Stimulated activated CD8-positive, alpha-beta memory T cell treated with anti-CD3 and anti-CD28 coated beads, Interleukin-7, amount 100 ng/mL, for 24 hours (primary cell): ENCODE results near the gene MTNR1A.

Experiments
- DNase-seq: peaks from one replicate; pipeline ENCODE4 v3.0.0-alpha.2; 2020; ENCODE audit warnings: low read depth

Gene MTNR1A

DNA sequence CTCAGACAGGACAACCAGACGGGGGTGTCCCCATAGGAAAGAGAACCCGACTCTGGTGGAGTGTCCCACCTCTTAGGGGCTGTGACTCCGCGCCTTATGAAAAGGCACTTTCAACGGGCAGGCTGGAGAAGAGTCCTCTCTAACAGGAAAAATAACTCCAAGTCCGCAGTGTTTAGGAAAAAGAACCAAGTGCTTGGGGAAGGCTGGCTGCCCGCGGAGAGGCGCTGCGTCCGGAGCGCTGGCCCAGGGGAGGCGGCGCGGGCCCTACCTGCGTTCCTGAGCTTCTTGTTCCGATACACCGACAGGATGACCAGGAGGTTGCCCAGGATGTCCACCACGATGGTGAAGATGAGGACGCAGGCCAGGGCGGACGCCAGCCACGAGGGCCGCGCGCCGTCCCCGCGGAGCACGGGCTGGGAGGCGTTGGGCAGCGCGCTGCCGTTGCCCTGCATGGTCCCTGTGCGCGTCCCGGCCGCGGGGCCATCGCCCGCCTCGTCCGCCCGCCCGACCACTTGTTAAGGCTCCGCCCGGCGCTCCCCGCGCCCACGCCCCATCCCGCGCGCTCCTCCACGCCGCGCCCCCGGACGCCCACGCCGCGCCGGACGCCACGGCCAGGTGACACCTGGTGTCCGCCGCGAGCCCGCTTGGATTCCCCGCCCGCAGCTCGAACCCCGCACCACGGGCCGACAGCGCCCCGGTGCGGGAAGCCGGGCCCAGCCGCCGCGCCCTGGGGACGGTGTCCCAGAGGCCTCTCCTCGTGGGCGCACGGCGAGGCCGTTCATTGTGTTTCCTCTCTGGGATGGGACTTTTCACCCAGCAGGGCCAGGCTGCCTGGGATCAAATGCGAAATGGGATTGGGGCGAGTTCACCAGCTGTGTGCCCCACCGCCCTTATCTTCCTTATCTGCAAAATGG lies at the start of gene MTNR1A:
Gene MTNR1A (minus strand): TSS at position 654 of the 914 bp plus-strand sequence. CDS start 202 bp downstream, at position 452.
- no peak for DNase-seq

GRCh38 chr4:186604124-186604807 lies 48.9 kb upstream of the MTNR1A start:
- DNase-seq, result no peak

- no peak for DNase-seq
Measured at GRCh38 chr4:186602978-186603377, 47.6 kb upstream of the MTNR1A start.

DNA sequence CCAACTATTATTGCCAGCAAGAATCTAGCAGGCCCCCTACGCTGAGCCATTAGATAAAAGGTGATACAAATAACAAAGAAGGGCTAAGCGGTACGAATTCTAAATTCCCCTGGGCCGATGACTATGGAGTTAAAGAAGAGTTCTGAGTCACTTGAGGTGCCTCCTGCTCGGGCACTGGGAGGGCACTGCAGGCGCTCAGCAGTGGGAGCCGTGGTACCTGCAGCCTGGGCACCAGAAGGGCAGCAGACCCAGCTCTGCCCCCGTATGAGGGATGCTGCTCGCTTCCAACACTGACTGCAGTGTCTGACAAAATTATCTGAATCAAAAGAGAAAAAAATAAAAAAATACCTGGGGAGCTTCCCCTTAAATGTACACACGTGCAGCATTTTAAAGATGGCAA lies 44.1 kb upstream of the MTNR1A start:
- no peak for DNase-seq

GRCh38 chr4:186598686-186599085 lies 43.3 kb upstream of the MTNR1A start:
- no peak for DNase-seq

- DNase-seq, result no peak
Measured at GRCh38 chr4:186596850-186597390, 41.6 kb upstream of the MTNR1A start.

DNA sequence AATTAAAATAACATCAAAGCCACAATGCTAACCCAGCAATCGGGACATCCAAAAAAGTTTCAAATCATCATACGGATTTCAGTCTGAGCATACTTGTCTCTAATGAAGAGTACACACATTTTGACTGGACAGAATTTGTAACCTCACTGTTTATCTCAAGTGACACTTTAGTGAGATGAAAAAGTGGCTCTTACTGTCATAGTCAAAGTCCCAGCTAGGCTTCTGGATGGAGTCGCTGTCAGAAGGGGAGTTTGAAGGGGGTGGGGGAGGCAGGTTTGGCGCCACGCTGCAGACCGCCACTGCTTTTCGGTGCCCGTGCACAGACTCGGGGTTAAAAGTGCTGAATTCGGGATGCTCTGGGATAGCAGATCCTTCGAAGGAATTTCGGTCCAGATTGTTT lies 41.0 kb upstream of the MTNR1A start:
- DNase-seq, result no peak

DNA sequence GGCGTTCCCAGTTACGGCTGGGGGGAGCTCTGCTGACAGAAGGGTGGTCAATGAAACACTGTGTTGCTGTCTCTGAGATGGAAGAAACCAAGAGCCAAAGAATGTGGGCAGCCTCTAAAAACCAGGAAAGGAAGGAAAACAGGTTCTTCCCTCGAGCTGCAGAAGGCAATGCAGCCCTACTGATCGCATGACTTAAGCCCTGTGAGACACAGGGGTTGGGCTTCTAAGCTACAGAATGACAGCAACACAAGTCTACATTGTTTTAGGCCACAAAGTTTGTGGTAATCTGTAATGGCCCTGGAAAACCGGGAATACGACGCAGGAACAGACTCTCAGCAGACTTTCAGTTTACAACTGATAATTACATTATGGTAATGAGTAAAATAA lies 38.2 kb upstream of the MTNR1A start:
- DNase-seq, result no peak

- no peak for DNase-seq
Measured at GRCh38 chr4:186592966-186593586, 37.7 kb upstream of the MTNR1A start.

DNA sequence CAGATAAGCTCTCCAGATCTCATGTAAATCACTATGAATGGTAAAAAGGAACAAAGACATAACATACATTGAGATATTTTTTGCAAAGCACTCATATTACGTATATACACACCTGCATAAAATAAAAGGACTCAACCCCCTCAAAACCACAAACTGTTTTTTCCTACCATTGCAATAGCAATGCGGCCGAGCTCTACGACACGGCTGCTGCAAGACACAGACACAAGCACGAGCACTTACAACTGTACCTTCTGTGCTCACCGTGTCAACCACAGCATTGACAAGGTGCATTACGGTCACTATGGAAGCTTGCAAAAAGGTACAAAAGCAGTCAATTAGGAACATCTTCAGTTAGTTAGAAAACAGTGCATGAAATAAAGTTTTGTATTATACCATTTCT lies 37.1 kb upstream of the MTNR1A start:
- DNase-seq, result no peak

DNA sequence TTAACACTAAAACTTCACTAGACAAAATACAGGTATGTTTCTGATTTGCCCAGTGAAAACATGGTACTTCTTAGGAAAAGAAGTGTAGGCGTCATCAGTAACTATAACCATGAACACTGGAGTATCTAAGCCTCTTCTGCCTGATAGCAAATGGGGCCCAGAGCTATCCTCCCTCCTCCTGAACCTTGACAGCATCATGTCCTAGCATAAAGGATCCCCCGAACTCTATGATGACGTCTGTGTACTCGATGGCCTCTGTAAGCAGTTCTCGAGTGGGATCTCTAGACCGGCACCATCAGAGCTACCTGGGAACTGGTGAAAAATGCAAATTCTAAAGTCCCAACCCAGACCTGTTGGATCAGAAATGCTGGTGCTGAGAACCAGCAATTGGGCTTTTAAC lies 36.3 kb upstream of the MTNR1A start:
- no peak for DNase-seq

GRCh38 chr4:186588503-186588902 lies 33.1 kb upstream of the MTNR1A start:
- no peak for DNase-seq

GRCh38 chr4:186587416-186588018 lies 32.1 kb upstream of the MTNR1A start:
- peak; percentile 49 for DNase-seq

GRCh38 chr4:186586205-186586604 lies 30.8 kb upstream of the MTNR1A start:
- DNase-seq, result no peak

GRCh38 chr4:186584912-186585311 lies 29.5 kb upstream of the MTNR1A start:
- DNase-seq, result no peak

- no peak for DNase-seq
Measured at GRCh38 chr4:186581421-186581820, 26.1 kb upstream of the MTNR1A start.

- DNase-seq, result no peak
Measured at GRCh38 chr4:186580669-186581068, 25.3 kb upstream of the MTNR1A start.

GRCh38 chr4:186570193-186570996 lies 15.0 kb upstream of the MTNR1A start:
- no peak for DNase-seq

DNA sequence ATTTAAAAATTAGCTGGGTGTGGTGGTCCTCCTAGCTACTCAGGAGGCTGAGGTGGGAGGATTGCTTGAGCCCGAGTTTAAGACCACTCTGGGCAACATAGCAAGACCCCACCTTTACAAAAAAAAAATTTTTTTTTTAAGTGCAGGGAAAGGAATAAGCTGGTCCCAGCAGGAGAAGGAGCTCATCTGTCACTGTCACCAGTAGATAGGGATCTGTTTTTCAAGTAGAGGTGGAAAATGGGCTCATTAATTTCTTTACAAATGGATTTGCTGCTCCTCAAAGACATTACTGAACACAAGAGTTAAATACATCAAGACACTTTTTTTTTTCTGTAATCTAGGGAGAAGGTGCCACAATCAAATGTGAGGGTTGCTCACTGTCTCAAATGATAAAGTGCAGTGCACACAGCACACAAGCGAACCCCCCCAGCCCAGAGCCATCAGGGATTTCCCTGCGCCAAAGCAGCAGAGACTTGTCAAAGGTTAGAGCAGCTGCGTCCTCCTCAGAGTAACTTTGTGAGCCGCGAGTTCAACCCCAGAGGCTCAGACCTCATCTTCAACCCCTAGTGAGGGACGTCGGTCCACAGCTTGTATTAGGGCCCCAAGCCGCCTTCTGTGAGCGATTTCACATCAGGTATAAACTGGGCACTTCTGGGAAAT lies 14.3 kb upstream of the MTNR1A start:
- no peak for DNase-seq

DNA sequence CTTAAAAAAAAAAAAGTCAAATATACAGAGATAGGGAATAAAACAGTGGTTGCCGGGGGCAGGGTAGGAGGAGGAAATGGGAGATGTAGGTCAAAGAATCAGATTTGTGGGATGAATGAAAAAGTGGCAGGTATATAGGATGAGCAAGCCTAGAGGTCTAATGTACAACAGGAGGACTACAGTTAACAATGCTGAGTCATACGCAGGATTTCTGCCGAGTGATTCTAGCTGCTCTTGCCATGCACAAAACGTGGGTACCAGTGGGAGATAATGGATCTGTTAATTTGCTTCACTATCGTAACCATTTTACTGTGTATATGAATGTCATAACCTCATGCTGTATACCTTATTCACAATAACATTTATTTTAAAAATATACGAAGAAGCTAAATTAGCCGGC lies 10.7 kb upstream of the MTNR1A start:
- no peak for DNase-seq

GRCh38 chr4:186563761-186564160 lies 8.4 kb upstream of the MTNR1A start:
- DNase-seq, result no peak
